Measurements from ENCODE around the gene E2F4.

Gene E2F4

DNA sequence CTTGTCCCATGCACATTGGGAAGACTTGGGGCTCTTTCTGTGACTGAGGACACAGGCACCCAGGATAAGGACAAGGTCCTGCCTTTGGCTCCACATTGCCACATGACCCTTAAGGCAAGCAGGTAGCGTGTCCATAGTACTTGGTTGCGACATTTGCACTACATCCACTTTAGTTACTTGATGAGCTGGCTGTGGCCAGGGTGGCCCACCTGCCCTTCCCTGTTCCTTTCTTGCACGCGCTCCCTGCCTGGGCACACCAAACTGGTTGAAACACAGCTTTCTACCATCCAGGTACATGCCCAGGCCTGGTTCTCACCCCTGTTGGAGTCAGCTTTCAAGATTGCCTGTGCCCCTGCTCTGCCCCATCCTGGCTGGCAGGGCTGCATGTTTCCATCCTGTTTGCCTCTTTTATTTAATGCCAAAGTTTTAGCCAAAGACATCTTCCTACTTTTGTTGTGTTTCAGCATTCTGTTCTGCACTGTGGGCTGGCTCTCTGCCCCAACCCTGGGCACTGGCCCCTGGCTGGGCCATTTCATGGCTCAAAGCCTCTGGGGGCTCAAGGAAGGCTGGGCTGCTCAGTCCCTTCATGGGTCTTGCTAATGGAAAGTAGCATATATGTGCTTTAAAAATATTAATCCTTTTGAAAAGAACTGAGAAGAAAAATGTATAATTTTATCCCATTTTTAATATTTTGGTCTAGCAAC is 44.4 kb upstream of the E2F4 start:
- no peak for DNase-seq
- Histone ChIP-seq H3K4me3 (ENCODE audit: low read depth, low read length) (no peak overlapping the region), H3K27me3 (replicated peaks) (no peaks in the 10 kb centered on the region), H3K36me3 (replicated peaks) (peaks cover 37% of the 10 kb centered on the region), H3K27ac (no peak overlapping the region)
- no peak for TF ChIP-seq CTCF (IDR thresholded peaks at IDR 0.05; ENCODE audit: low read depth, low read length, missing control alignments)
- in situ Hi-C loops (cut with HindIII; ENCODE audit: low pct_ligation_motif_present, low sequenced_read_pairs) = no loop called here

DNA sequence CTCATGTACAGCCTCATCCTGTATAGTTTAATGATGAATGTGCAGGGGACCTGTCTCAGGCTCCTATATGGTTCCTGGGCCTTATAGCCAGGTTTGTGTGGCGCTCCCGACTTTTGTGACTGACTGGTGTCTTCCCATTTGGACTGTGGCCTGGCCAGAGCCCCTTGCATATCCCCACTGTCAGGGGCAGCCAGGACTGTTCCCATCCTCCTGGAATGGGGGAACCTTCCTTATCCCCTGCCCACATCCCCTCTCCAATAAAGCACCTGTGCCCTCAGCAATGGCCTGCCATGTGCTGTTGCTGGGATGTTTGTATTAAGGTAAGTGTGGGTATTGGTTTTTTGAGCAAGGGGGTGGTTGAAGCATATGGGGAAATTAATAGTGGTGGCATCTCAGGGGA is 43.7 kb upstream of the E2F4 start:
- H3K27ac ChIP-seq = no peak overlapping the region
- in situ Hi-C loops (cut with HindIII; ENCODE audit: low pct_ligation_motif_present, low sequenced_read_pairs) = no loop called here
- no peak for DNase-seq
- H3K36me3 ChIP-seq (replicated peaks) = peaks cover 31% of the 10 kb centered on the region
- no peak for TF ChIP-seq CTCF (IDR thresholded peaks at IDR 0.05; ENCODE audit: low read depth, low read length, missing control alignments)
- H3K27me3 ChIP-seq (replicated peaks) = no peaks in the 10 kb centered on the region
- H3K4me3 ChIP-seq (ENCODE audit: low read depth, low read length) = no peak overlapping the region

DNA sequence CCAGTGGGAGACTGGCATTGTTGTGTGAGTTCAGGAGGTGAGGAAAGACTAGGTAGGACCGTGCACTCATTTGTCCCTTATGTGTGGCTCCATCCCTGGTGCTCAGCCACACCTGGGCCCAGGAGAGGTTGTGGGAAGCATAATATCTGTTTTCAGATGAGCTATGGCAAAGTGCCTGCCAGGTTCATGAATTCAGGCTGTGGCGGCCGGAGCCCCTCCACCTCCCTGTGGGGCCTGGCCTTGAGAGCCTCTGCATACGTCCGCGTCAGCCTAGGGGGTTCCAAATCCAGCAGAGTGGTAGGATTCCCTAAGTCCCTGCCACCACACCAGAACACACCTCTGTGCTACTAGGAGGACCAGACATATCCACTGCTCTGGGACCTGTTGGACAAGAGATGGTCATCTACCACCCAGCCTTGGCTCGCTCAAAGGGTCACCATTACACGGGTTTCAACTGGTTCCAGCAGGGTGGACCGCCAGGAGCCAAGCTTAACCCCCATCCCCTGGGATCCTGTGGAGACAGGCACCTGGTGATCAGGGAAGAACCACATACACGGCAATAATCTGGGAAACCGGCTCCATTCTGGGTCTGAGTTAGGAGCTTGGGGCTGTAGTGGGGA is 43.2 kb upstream of the E2F4 start:
- no peak for TF ChIP-seq CTCF (IDR thresholded peaks at IDR 0.05; ENCODE audit: low read depth, low read length, missing control alignments)
- no peak for DNase-seq
- H3K27me3 ChIP-seq (replicated peaks) = no peaks in the 10 kb centered on the region
- H3K36me3 ChIP-seq (replicated peaks) = peaks cover 30% of the 10 kb centered on the region
- H3K4me3 ChIP-seq (ENCODE audit: low read depth, low read length) = no peak overlapping the region
- in situ Hi-C loops (cut with HindIII; ENCODE audit: low pct_ligation_motif_present, low sequenced_read_pairs) = no loop called here
- no peak overlapping the region for H3K27ac ChIP-seq

DNA sequence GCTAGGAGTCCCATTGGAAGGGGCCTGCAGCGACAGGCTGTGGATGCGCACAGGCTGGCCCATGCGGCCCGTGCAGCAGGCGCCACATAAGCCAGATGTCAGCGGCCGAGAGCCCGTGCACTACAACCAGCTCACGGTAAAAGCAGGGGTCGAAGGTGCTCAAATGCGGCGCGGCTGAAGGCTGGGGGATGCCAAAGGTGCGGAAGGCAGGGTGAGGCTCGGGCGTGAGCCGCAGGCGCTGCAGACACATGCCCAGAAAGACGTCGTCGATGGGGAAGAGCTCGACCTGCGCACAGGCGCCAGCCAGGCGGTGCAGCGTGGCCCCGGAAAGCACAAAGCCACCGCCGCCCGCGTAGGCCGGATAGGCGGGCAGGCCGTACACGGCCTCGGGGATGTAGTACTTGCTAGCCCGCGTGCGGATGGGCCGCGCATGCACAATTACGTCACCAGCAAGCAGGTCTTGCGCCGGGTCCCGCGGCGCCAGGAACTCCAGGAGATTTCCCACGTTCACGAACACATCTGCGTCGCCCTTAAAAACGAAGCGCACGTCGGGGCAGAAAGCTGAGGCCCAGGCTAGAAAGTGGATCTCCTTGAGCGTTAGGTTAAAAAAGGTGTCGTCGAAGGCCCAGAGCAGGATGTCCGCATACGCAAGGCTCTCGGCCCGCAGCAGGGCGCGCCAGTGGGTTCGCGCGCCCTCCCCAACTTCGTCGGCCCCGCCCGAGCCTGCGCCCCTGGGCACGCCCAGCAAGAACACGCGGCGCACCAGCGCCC is 42.5 kb upstream of the E2F4 start:
- peaks cover 23% of the 10 kb centered on the region for H3K36me3 ChIP-seq (replicated peaks)
- no peak for DNase-seq
- H3K27me3 ChIP-seq (replicated peaks) = no peaks in the 10 kb centered on the region
- in situ Hi-C loops (cut with HindIII; ENCODE audit: low pct_ligation_motif_present, low sequenced_read_pairs) = no loop called here
- no peak overlapping the region for H3K4me3 ChIP-seq (ENCODE audit: low read depth, low read length)
- TF ChIP-seq CTCF (IDR thresholded peaks at IDR 0.05; ENCODE audit: low read depth, low read length, missing control alignments) = no peak
- H3K27ac ChIP-seq = no peak overlapping the region

DNA sequence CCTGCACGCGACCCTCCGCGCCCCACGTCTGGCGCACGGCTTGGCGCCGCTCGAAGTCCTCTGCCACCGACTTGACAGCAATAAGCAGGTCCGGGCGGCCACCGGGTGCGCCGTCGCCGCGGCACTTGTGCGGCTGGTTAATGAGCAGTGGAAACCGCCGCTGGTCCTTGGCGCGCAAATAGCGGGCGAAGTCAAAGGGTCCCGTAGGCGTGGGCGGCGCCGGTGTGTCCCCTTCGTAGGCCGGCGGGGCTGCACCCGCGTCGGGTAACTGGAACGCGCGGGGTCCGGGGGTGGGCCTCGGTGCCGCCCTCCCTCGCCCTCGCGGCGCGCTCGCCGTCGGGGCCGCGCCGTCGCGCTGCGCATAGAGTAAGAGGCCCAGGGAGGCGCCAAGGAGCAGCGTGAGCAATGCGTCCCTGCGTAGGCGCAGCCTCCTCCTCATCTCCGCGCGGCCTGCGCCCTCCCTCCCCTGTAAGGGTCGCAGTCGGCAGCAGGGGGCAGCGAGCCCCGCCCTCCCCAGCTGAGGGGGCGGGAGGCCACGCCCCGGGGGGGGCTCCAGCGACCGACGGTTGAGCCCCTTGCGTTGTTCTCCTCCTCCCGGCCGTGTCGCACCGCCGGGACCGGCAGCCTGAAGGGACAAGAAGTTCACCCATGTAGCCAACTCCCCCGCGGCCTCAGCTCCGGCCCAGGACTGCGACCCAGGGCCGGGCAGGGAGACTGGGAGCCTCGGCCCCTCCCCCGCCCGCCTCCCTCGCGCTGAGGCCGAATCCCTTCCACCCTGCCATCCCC is 41.7 kb upstream of the E2F4 start:
- DNase-seq = peak; percentile 37
- peak; percentile 1 for TF ChIP-seq CTCF (IDR thresholded peaks at IDR 0.05; ENCODE audit: low read depth, low read length, missing control alignments)
- H3K27me3 ChIP-seq (replicated peaks) = no peaks in the 10 kb centered on the region
- peak overlapping the region; percentile 25 for H3K27ac ChIP-seq
- peaks cover 16% of the 10 kb centered on the region for H3K36me3 ChIP-seq (replicated peaks)
- peak overlapping the region; percentile 58 for H3K4me3 ChIP-seq (ENCODE audit: low read depth, low read length)
- in situ Hi-C loops (cut with HindIII; ENCODE audit: low pct_ligation_motif_present, low sequenced_read_pairs) = no loop called here
